CD4-positive, alpha-beta T cell treated with Interleukin-15 for 4 hours (primary cell): ENCODE measurements around the gene EVA1A.
"Not testable (repeated sequence)": the region's sequence is repeated elsewhere in the genome, so short reads cannot be mapped to it uniquely, and the experiment has no call there.

Experiments
- DNase-seq: peaks from one replicate; pipeline ENCODE4 v3.0.0-alpha.2; 2020; ENCODE audit warnings: low spot score

The EVA1A gene

DNA sequence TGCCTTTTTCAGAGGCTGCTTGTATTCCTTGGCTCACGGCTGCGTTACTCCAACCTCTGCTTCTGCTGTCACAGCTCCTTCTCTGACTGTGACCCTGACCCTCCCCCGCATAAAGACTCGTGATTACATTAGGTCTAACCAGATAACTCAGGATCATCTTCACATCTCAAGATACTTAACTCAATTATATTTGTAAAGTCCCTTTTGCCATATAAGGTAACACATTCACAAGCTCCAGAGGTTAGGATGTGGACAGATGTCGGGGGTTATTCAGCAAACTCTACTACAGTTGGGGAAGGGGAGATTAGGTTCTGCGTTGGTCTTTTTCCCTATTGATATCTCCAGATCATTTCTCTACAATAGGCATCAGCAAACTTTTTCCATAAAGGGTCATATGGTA lies 76.9 kb downstream of the EVA1A start:
- DNase-seq, result no peak

- DNase-seq, result no peak
Measured at GRCh38 chr2:75482398-75482797, 78.3 kb downstream of the EVA1A start.

- no peak for DNase-seq
Measured at GRCh38 chr2:75480971-75481836, 79.5 kb downstream of the EVA1A start.

- DNase-seq, result not testable (repeated sequence)
Measured at GRCh38 chr2:75477696-75478095, 83.0 kb downstream of the EVA1A start.

- no peak for DNase-seq
Measured at GRCh38 chr2:75476761-75477160, 84.0 kb downstream of the EVA1A start.

DNA sequence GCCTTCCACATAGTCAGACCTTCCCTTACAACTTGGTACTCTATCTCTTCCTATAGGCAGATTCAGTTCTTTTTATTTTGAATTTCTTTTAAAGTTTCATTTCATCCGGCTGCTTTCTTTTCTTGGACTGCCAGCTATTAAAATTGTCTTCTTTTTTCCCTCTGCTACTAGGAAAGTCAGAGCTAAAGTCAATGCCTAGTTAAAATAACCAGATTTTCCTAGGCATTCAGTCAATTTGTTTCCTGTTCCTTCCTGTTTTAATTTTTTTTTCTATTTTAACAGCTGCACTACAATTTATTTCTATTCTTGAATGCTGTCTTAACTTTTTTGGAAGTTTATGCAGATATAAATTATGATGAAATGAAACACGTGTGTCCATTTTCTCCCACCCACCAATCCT lies 84.8 kb downstream of the EVA1A start:
- DNase-seq, result no peak

DNA sequence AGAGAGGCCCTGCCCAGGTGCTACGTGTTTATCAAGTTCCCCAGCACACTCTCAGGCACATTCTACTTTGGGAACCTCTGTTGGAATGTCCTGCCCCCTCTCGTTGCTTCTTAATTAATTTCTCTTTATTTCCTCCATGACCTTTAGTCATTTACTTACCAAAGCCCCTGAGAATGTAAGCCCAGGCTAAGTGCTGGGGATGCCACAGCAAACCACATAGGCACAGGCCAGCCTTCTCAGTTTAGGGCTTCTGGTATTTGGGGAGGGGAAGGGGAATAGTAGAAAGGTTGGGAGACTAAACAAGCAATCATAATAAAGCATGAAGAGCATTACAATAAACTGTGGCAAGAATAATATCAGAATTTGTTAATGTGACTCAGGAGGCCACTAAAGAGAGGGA lies 85.7 kb downstream of the EVA1A start:
- no peak for DNase-seq

DNA sequence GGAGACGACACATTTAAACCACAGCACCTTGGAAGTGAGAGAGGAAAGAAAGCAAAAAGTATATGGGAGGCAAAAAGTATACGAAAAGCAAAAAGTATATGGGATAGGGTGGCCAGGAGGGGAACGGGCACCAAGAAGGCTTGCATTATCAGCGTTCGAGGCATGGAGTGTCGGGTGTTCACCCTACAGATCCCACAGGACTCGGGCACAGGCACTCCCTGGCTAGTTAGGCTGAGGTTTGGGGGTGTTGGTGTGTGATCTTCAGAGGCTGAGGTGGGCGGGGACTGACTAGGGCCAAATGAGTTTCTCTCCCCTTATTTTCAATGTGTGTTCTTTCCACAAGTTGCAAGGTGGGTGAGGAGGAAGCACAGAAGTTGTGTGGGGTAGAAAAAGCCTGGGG lies 86.6 kb downstream of the EVA1A start:
- DNase-seq, result no peak

- DNase-seq, result no peak
Measured at GRCh38 chr2:75466708-75467311, 93.9 kb downstream of the EVA1A start.

DNA sequence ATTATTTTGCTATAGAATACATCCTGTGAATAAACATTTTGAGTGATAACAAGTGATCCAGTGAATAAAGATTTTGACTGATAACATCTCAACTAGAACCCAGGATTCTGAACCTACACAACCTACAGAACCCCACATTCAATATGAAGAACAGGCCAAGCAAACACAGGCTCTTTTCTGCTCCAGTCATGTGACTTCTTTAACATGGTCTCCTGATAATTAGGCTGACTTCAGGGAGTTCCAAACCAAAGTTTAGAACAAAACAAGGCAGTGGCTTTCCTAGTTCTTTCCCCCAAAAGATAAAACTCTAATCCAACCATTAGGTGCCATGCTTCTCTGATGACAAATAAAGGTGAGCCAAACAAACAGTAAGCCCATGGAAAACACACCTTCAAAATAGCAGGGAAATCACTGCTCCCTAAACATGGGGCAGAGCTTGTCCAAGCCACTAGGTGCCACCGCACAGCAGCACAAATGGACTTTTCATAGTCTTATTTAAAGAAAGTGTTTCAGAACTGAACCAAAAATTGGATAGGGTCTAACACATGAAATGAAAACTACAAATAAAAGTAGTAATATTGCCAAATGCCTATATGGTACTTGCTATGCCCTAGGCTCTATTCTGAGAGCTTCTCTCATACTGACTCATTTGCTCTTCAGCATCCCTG lies 95.3 kb downstream of the EVA1A start:
- DNase-seq, result no peak

GRCh38 chr2:75464348-75464946 lies 96.3 kb downstream of the EVA1A start:
- DNase-seq, result no peak

DNA sequence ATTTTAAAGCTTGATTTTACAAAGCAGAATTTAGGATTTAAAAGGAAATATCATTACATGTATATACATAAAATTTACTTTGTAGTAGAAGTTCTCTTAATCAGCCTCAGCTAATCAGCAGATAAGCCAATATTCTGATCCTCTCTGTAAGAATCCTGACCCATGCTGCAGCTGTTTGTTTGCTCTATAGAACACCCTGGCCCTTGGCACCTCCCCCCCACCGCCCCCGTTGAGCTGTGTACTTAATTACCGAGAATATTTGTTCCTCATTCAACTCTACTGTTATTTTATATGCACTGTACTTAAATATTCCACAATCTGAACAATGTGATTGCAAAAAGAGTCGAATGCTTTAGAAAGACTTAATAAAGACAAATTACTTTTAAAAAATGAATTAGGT lies 98.0 kb downstream of the EVA1A start:
- no peak for DNase-seq

DNA sequence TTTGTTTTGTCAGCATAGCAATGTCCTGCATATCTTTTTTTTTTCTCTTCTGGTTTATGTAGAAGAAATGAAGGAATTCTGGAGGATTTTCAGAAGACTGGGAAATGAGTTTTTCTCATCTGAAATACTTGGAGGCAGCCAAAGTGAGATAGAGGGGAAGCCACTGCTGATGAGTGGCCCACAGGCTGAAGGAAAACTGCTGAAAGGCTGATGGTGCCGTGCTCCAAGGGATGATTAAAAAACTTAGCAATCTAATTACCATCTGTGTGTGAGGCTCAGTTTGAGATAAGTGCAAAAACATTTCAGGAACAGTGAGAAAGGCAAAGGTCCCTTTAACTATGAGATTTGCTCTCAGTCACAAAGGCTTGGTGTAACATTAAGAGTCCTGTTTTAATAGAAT lies 98.5 kb downstream of the EVA1A start:
- DNase-seq, result no peak

- no peak for DNase-seq
Measured at GRCh38 chr2:75460630-75461029, 100.1 kb downstream of the EVA1A start.

DNA sequence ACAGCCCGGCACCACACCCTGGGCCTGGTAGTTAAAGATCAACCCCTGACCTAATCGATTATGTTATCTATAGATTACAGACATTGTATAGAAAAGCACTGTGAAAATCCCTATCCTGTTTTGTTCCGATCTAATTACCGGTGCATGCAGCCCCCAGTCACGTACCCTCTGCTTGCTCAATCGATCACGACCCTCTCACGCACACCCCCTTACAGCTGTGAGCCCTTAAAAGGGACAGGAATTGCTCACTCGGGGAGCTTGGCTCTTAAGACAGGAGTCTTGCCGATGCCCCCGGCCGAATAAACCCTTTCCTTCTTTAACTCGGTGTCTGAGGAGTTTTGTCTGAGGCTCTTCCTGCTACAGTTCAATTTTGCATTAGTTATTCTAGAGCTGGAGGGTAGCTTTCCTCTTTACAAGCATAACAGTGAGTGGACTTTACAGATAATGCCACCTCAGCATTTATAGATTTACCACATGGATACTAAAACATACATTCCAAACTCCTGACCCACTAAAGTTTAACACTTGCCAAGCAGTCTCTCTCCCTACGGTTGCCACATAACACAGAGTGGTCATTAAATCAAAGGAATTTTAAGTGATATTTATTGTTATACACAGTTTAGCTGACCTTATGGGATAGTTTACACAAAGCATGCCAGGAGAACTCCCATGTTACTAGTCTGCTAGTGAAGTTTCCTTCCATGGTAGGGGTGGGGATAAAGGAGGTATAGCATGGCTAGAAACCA lies 101.0 kb downstream of the EVA1A start:
- DNase-seq, result no peak

GRCh38 chr2:75458201-75458600 lies 102.5 kb downstream of the EVA1A start:
- DNase-seq, result no peak

DNA sequence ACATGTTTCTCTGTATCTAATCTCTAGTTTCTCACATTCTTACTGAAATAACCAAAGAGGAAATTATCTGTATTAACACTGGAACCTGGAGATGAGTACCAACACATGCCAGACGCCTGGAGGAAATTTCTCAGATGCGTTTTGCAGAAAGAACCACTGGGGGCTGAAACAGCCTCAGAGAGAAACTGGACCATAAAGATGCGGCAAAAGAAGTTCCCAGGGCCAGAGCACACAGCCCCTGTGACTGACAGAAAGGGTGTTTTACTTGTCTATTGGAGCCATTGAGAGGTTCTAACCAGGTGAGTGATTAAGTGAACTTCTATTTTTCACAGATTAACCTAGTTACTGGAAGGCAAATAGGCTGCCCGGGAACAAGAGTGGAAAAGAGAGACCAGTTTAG lies 103.9 kb downstream of the EVA1A start:
- DNase-seq, result no peak

GRCh38 chr2:75456111-75456510 lies 104.6 kb downstream of the EVA1A start:
- DNase-seq, result no peak

- DNase-seq, result no peak
Measured at GRCh38 chr2:75454241-75454620, 106.5 kb downstream of the EVA1A start.

DNA sequence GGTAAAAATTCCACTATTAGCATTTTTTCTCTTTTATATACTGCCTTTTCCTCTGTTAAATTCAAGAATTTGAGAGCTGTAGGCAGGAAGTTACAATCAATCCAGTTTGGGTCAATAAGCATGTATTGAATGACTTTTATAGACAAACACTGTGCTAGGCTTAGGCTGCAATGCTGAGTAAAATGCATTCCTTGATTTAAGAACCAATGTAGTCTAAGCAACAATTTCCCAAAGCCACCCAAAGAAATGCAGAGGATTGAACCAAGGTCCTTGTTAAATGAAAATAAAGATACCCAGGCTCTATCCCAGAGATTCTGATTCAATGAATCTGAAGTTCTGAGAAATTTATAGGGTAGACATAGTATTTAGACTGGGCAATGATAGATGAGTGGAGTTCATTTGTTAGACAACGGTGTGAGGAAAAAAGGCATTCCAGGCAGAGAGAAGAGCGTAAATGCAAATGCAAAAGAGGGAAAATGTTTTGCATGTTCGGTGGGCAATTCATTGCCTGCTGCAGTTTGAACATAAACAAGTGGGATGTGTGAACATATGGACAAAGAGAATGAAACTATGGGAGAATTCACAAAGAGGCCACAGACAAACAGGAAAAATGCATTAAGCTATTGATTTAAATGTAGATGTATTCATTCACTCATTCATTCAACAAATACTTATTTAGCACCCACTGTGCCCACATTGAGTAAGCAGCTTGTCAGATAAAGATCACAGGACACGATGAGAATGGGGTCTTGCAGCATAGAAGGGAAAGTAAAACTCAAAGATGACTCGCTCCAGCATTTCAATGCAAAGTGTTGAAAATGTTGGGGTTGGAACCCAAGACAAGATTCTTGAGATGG lies 107.1 kb downstream of the EVA1A start:
- no peak for DNase-seq

GRCh38 chr2:75450068-75450467 lies 110.7 kb downstream of the EVA1A start:
- no peak for DNase-seq
